Measurements from ENCODE around the gene CNTNAP2.

GRCh38 chr7:147519062-147519461, 1402.5 kb downstream of the CNTNAP2 start:
- TF ChIP-seq CTCF (tag by site-specific recombination; IDR thresholded peaks at IDR 0.05), result no peak
- no peak for TF ChIP-seq MZF1 (tag by site-specific recombination; IDR thresholded peaks at IDR 0.05; ENCODE audit: borderline replicate concordance)
- TF ChIP-seq ZEB2 (tag by site-specific recombination; IDR thresholded peaks at IDR 0.05), result no peak
- TF ChIP-seq TSHZ1 (tag by site-specific recombination; IDR thresholded peaks at IDR 0.05; ENCODE audit: borderline replicate concordance), result no peak
